Suprapubic skin (tissue), 4 donors: ENCODE measurements around the gene GLOD4. TPM values are rescaled to one million over a fixed set of nuclear protein-coding genes. Genes with fewer than 3 reads are reported as not detected.
"Not testable (repeated sequence)": the region's sequence is repeated elsewhere in the genome, so short reads cannot be mapped to it uniquely, and the experiment has no call there.

Experiments used
- DNase-seq, 2 donors: peaks; one replicate each; pipeline ENCODE4 v3.0.0-alpha.2; 2019; ENCODE audit warnings: low spot score in 2 of 2
- H3K27ac ChIP-seq: fragments of 200-600 bp; sonication (generic); one replicate; pipeline ENCODE4 v1.5.1; 2019
- H3K27me3 ChIP-seq: fragments of 200-600 bp; sonication (generic); one replicate; pipeline ENCODE4 v1.5.1; 2019
- H3K36me3 ChIP-seq: fragments of 200-600 bp; sonication (generic); one replicate; pipeline ENCODE4 v1.5.1; 2019
- H3K4me1 ChIP-seq: fragments of 200-600 bp; sonication (generic); one replicate; pipeline ENCODE4 v1.5.1; 2019
- H3K4me3 ChIP-seq: fragments of 200-600 bp; sonication (generic); one replicate; pipeline ENCODE4 v1.5.1; 2019; ENCODE audit warnings: mild to moderate bottlenecking
- H3K9me3 ChIP-seq: fragments of 200-600 bp; sonication (generic); one replicate; pipeline ENCODE4 v1.5.1; 2019
- CTCF ChIP-seq, 2 donors: fragments of 200-600 bp in 1 of 2; fragments of 450-650 bp in 1 of 2; sonication (generic) in 1 of 2; IDR thresholded peaks; one replicate each; pipeline ENCODE4 v1.5.1; 2016 to 2019; ENCODE audit warnings: antibody characterized with exemption in 2 of 2, mild to moderate bottlenecking in 1 of 2, moderate library complexity in 1 of 2
- EP300 ChIP-seq: sonication (generic); formaldehyde crosslinking; IDR thresholded peaks from one replicate; pipeline ENCODE4 v1.6.1; 2017; ENCODE audit warnings: antibody characterized with exemption
- POLR2A ChIP-seq, 2 donors: fragments of 450-650 bp; IDR thresholded peaks; one replicate each; pipeline ENCODE4 v1.6.1; 2017; ENCODE audit warnings: antibody characterized with exemption in 2 of 2, mild to moderate bottlenecking in 2 of 2, moderate library complexity in 2 of 2
- POLR2AphosphoS5 ChIP-seq, 3 donors: sonication (generic); formaldehyde crosslinking; IDR thresholded peaks; one replicate each; pipeline ENCODE4 v1.6.1; 2017; ENCODE audit warnings: antibody characterized with exemption in 3 of 3
- WGBS: methylation state at CpG from one replicate; pipeline ENCODE4 v1.1.5; 2018; 5-methylcytosine and 5-hydroxymethylcytosine counted together
- total RNA-seq, 4 donors: library from RNA; depleted of rRNA; stranded (reverse); fragments of >200 nt; gene quantifications; one replicate each; pipeline ENCODE4 v1.1.0, GENCODE V29; 2016

GLOD4 gene
- total RNA-seq, 4 donors from 2014 or later: 58.9 to 102 (median 72.1) TPM

- H3K36me3 ChIP-seq: peaks cover 55% of the 10 kb centered on the region
- WGBS: 94% methylated on average over 11 of the region's 12 CpGs
- TF ChIP-seq POLR2AphosphoS5 (IDR thresholded peaks at IDR 0.05) (no peak), CTCF (IDR thresholded peaks at IDR 0.05) (no peak), EP300 (no peak), POLR2A (IDR thresholded peaks at IDR 0.05) (no peak)
- no peak overlapping the region for H3K4me3 ChIP-seq
- H3K4me1 ChIP-seq: peaks cover 39% of the 10 kb centered on the region
- peak in 1 of 2 donors; percentile 30 for DNase-seq
- no peaks in the 10 kb centered on the region for H3K27me3 ChIP-seq
- H3K9me3 ChIP-seq: no peaks in the 10 kb centered on the region
- H3K27ac ChIP-seq: no peak overlapping the region
Observed at GRCh38 chr17:787641-788221, 5.7 kb upstream of the GLOD4 start.

- Histone ChIP-seq H3K36me3 (peaks cover 42% of the 10 kb centered on the region), H3K4me1 (peaks cover 45% of the 10 kb centered on the region)
- H3K27ac ChIP-seq, H3K4me3 ChIP-seq, H3K9me3 ChIP-seq, H3K27me3 ChIP-seq, DNase-seq: not testable (repeated sequence)
- WGBS: 95% methylated on average over 7 of the region's 7 CpGs
Observed at GRCh38 chr17:785901-786300, 3.8 kb upstream of the GLOD4 start.

GRCh38 chr17:784143-784542 is 2.1 kb upstream of the GLOD4 start:
- Histone ChIP-seq H3K9me3 (no peaks in the 10 kb centered on the region), H3K36me3 (peaks cover 30% of the 10 kb centered on the region), H3K4me1 (peaks cover 41% of the 10 kb centered on the region), H3K27ac (no peak overlapping the region), H3K4me3 (no peak overlapping the region), H3K27me3 (no peaks in the 10 kb centered on the region)
- DNase-seq: no peak
- 78% methylated on average over 3 of the region's 3 CpGs for WGBS
- TF ChIP-seq EP300 (no peak), POLR2AphosphoS5 (IDR thresholded peaks at IDR 0.05) (no peak), POLR2A (IDR thresholded peaks at IDR 0.05) (no peak), CTCF (IDR thresholded peaks at IDR 0.05) (no peak)

GRCh38 chr17:778096-778495 is 4.0 kb downstream of the GLOD4 start:
- no peak overlapping the region for H3K4me3 ChIP-seq
- WGBS: 91% methylated on average over 11 of the region's 11 CpGs
- H3K9me3 ChIP-seq: no peaks in the 10 kb centered on the region
- TF ChIP-seq EP300: no peak
- TF ChIP-seq POLR2AphosphoS5 (IDR thresholded peaks at IDR 0.05): no peak
- no peak for TF ChIP-seq POLR2A (IDR thresholded peaks at IDR 0.05)
- no peak for TF ChIP-seq CTCF (IDR thresholded peaks at IDR 0.05)
- H3K27me3 ChIP-seq: no peaks in the 10 kb centered on the region
- peaks cover 56% of the 10 kb centered on the region for H3K36me3 ChIP-seq
- H3K27ac ChIP-seq: no peak overlapping the region
- peaks cover 14% of the 10 kb centered on the region for H3K4me1 ChIP-seq
- DNase-seq: peak in 1 of 2 donors; percentile 56

GRCh38 chr17:774313-774584 is 7.8 kb downstream of the GLOD4 start:
- 91% methylated on average over 5 of the region's 5 CpGs for WGBS
- H3K36me3 ChIP-seq: peaks cover 92% of the 10 kb centered on the region
- H3K9me3 ChIP-seq: no peaks in the 10 kb centered on the region
- no peaks in the 10 kb centered on the region for H3K4me1 ChIP-seq
- H3K4me3 ChIP-seq: no peak overlapping the region
- H3K27me3 ChIP-seq: no peaks in the 10 kb centered on the region
- TF ChIP-seq POLR2A (IDR thresholded peaks at IDR 0.05) (no peak), CTCF (IDR thresholded peaks at IDR 0.05) (no peak), POLR2AphosphoS5 (IDR thresholded peaks at IDR 0.05) (no peak), EP300 (no peak)
- DNase-seq: no peak
- no peak overlapping the region for H3K27ac ChIP-seq
